HEK293 (cell line): ENCODE results near the gene SHTN1.
A peak's percentile ranks its signal among the peaks of the same experiment; 100 is the strongest.

Source experiments
- CTCF ChIA-PET: fragments of 350-600 bp; formaldehyde crosslinking; extraction: SDS; loops from one replicate; lab custom pipeline; 2021; ENCODE audit warnings: antibody characterized with exemption; lab: Yijun Ruan, JAX
- POLR2A ChIA-PET: fragments of 300-600 bp; formaldehyde crosslinking; extraction: SDS; loops from one replicate; lab custom pipeline; 2020; ENCODE audit warnings: antibody characterized with exemption, inconsistent platforms; lab: Yijun Ruan, JAX
- H3K27ac ChIP-seq: fragments of 200-500 bp; sonication (Bioruptor generic); 2 replicates; pipeline ENCODE4 v1.5.1; 2014; ENCODE audit warnings: low read depth, low read length, control low read depth, inconsistent platforms; ENCODE audit errors: extremely low read depth
- H3K36me3 ChIP-seq, 2 experiments: fragments of 200-500 bp in 1 of 2; sonication (Bioruptor generic) in 1 of 2; 1 replicate in 1 of 2; 2 replicates in 1 of 2; pipeline ENCODE4 v1.5.1; 2014 to 2017; ENCODE audit warnings: inconsistent platforms in 2 of 2, low read length in 2 of 2; ENCODE audit not compliant: control insufficient read depth in 2 of 2, insufficient read depth in 1 of 2
- H3K4me1 ChIP-seq: fragments of 200-500 bp; sonication (Bioruptor generic); 2 replicates; pipeline ENCODE4 v1.5.1; 2014; ENCODE audit warnings: mild to moderate bottlenecking, low read length, inconsistent platforms; ENCODE audit not compliant: control insufficient read depth, insufficient read depth
- H3K4me3 ChIP-seq: 2 replicates; pipeline ENCODE4 v1.5.1; 2011; ENCODE audit warnings: low read depth, mild to moderate bottlenecking, control low read depth, low read length, moderate library complexity
- H3K9me3 ChIP-seq: fragments of 200-500 bp; sonication (Bioruptor generic); 2 replicates; pipeline ENCODE4 v1.5.1; 2014; ENCODE audit warnings: low read depth, low read length, inconsistent platforms; ENCODE audit not compliant: control insufficient read depth, insufficient read depth
- EGR2 ChIP-seq: fragments of 450-650 bp; formaldehyde crosslinking; IDR thresholded peaks from 2 replicates; pipeline ENCODE4 v1.5.1; 2016; ENCODE audit warnings: low read depth, missing biosample characterization, missing genetic modification characterization
- KLF17 ChIP-seq: fragments of 450-650 bp; formaldehyde crosslinking; IDR thresholded peaks from 2 replicates; pipeline ENCODE4 v1.5.1; 2016; ENCODE audit warnings: missing biosample characterization, missing genetic modification characterization
- OSR2 ChIP-seq: fragments of 450-650 bp; formaldehyde crosslinking; IDR thresholded peaks from 2 replicates; pipeline ENCODE4 v1.5.1; 2016; ENCODE audit warnings: missing biosample characterization, missing genetic modification characterization
- PBX3 ChIP-seq: sonication (generic); formaldehyde crosslinking; IDR thresholded peaks from 2 replicates; pipeline ENCODE4 v1.8.1; 2022; ENCODE audit warnings: mild to moderate bottlenecking, moderate library complexity, missing genetic modification reagents
- SALL2 ChIP-seq: fragments of 450-650 bp; formaldehyde crosslinking; IDR thresholded peaks from 2 replicates; pipeline ENCODE4 v1.5.0; 2017; ENCODE audit warnings: missing biosample characterization, mild to moderate bottlenecking, missing genetic modification characterization, borderline replicate concordance
- SP2 ChIP-seq: fragments of 450-650 bp; formaldehyde crosslinking; IDR thresholded peaks from 2 replicates; pipeline ENCODE4 v1.5.1; 2016; ENCODE audit warnings: missing biosample characterization, missing genetic modification characterization
- YY1 ChIP-seq: fragments of 450-650 bp; formaldehyde crosslinking; IDR thresholded peaks from 2 replicates; pipeline ENCODE4 v1.5.1; 2018; ENCODE audit warnings: missing biosample characterization, missing genetic modification characterization
- ZBTB1 ChIP-seq: fragments of 450-650 bp; formaldehyde crosslinking; IDR thresholded peaks from 2 replicates; pipeline ENCODE4 v1.5.1; 2016; ENCODE audit warnings: missing biosample characterization, missing genetic modification characterization
- ZBTB8A ChIP-seq: fragments of 450-650 bp; formaldehyde crosslinking; IDR thresholded peaks from 2 replicates; pipeline ENCODE4 v1.5.1; 2016; ENCODE audit warnings: missing biosample characterization, missing genetic modification characterization
- ZNF114 ChIP-seq: fragments of 450-650 bp; formaldehyde crosslinking; IDR thresholded peaks from 2 replicates; pipeline ENCODE4 v1.5.0; 2017; ENCODE audit warnings: missing biosample characterization, missing genetic modification characterization
- ZNF133 ChIP-seq: fragments of 450-650 bp; formaldehyde crosslinking; IDR thresholded peaks from 2 replicates; pipeline ENCODE4 v1.5.1; 2016; ENCODE audit warnings: missing biosample characterization, missing genetic modification characterization
- ZNF157 ChIP-seq: fragments of 450-650 bp; formaldehyde crosslinking; IDR thresholded peaks from 2 replicates; pipeline ENCODE4 v1.5.1; 2016; ENCODE audit warnings: missing biosample characterization, missing genetic modification characterization
- ZNF169 ChIP-seq: fragments of 450-650 bp; formaldehyde crosslinking; IDR thresholded peaks from 2 replicates; pipeline ENCODE4 v1.5.1; 2016; ENCODE audit warnings: missing biosample characterization, missing genetic modification characterization
- ZNF510 ChIP-seq: fragments of 450-650 bp; formaldehyde crosslinking; IDR thresholded peaks from 2 replicates; pipeline ENCODE4 v1.5.1; 2018; ENCODE audit warnings: mild to moderate bottlenecking, missing genetic modification characterization, missing biosample characterization; ENCODE audit not compliant: insufficient replicate concordance
- ZNF521 ChIP-seq: fragments of 450-650 bp; formaldehyde crosslinking; IDR thresholded peaks from 2 replicates; pipeline ENCODE4 v1.5.1; 2017; ENCODE audit warnings: missing biosample characterization, mild to moderate bottlenecking, missing genetic modification characterization
- ZNF544 ChIP-seq: fragments of 450-650 bp; formaldehyde crosslinking; IDR thresholded peaks from 2 replicates; pipeline ENCODE4 v1.5.0; 2017; ENCODE audit warnings: missing biosample characterization, missing genetic modification characterization
- ZNF560 ChIP-seq: fragments of 450-650 bp; formaldehyde crosslinking; IDR thresholded peaks from 2 replicates; pipeline ENCODE4 v1.5.1; 2017; ENCODE audit warnings: missing biosample characterization, missing genetic modification characterization, borderline replicate concordance
- ZSCAN16 ChIP-seq: fragments of 450-650 bp; formaldehyde crosslinking; IDR thresholded peaks from 2 replicates; pipeline ENCODE4 v1.5.1; 2016; ENCODE audit warnings: missing biosample characterization, missing genetic modification characterization
- TF ChIP-seq, protein P1 (sequence below): fragments of 450-650 bp; formaldehyde crosslinking; IDR thresholded peaks from 2 replicates; pipeline ENCODE4 v1.5.1; 2016; ENCODE audit warnings: missing biosample characterization, missing genetic modification characterization
- TF ChIP-seq, protein P2 (sequence below): fragments of 450-650 bp; formaldehyde crosslinking; IDR thresholded peaks from 2 replicates; pipeline ENCODE4 v1.5.1; 2017; ENCODE audit warnings: missing biosample characterization, missing genetic modification characterization

The SHTN1 gene

DNA sequence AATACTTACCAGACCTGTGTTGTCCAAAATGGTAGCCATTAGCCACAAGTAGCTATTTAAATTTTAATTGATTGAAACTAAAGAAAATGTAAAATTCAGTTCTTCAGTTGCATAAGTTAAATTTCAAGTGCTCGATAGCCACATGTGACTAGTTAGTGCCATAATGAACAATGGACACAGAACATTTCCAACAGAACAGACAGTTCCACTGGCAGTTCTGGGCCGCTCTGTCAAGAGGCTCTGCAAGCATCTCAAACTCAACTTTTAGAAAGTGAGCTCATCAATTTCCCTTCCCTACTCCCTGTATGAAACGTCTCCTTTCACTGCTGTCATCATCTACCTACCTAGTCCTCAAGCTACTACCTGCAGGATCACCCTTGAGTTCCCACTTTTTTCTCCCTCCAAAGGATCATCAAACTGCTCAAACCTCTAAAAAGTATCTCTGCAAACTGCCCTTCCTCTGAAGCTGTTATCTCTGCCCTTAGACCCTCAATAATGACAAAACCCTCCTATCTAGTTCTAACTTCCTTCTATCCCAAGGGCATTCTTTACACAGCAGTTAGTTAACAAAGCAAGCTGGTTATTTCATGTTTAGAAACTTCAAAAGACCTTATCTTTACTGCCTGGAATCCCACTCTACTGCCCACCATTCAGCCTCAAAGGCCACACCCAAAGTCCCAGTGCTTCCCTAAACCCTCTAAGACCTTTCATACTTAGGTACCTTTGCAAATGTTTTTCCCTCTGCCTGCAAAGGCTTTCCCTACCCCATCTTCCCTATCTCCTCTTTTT, 20.6 kb downstream of the SHTN1 start (continued):
- TF ChIP-seq, protein P1, sequence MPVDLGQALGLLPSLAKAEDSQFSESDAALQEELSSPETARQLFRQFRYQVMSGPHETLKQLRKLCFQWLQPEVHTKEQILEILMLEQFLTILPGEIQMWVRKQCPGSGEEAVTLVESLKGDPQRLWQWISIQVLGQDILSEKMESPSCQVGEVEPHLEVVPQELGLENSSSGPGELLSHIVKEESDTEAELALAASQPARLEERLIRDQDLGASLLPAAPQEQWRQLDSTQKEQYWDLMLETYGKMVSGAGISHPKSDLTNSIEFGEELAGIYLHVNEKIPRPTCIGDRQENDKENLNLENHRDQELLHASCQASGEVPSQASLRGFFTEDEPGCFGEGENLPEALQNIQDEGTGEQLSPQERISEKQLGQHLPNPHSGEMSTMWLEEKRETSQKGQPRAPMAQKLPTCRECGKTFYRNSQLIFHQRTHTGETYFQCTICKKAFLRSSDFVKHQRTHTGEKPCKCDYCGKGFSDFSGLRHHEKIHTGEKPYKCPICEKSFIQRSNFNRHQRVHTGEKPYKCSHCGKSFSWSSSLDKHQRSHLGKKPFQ (tag by site-specific recombination) = no peak
- TF ChIP-seq ZSCAN16 (tag by site-specific recombination) (peak; percentile 44; the same call in 1 of the 2 replicates), SALL2 (no peak), ZBTB8A (tag by site-specific recombination) (no peak)
- TF ChIP-seq, protein P2, sequence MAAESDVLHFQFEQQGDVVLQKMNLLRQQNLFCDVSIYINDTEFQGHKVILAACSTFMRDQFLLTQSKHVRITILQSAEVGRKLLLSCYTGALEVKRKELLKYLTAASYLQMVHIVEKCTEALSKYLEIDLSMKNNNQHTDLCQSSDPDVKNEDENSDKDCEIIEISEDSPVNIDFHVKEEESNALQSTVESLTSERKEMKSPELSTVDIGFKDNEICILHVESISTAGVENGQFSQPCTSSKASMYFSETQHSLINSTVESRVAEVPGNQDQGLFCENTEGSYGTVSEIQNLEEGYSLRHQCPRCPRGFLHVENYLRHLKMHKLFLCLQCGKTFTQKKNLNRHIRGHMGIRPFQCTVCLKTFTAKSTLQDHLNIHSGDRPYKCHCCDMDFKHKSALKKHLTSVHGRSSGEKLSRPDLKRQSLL = no peak

GRCh38 chr10:116980041-116980440, 24.9 kb downstream of the SHTN1 start:
- no peak for TF ChIP-seq PBX3 (CRISPR knock-in tag)
- TF ChIP-seq ZNF133 = no peak
- TF ChIP-seq ZNF169 (tag by site-specific recombination) = no peak
- TF ChIP-seq ZNF114 (tag by site-specific recombination) = no peak
- CTCF ChIA-PET = interaction anchor here (0.7 kb wide), 1 partner anchor 192 kb away, joined by 5 read pairs; no protein-coding TSS in a partner anchor
- Histone ChIP-seq H3K4me1 (peaks cover 11% of the 10 kb centered on the region; the same call in 1 of the 2 replicates), H3K4me3 (no peak overlapping the region), H3K27ac (no peak overlapping the region), H3K36me3 (peaks cover 12 to 14% of the 10 kb centered on the region in 2 experiments), H3K9me3 (no peaks in the 10 kb centered on the region)
- POLR2A ChIA-PET = no interaction called here

- peaks cover 12 to 14% of the 10 kb centered on the region in 2 experiments for H3K36me3 ChIP-seq
- ChIA-PET POLR2A (no interaction called here), CTCF (interaction anchor here (1.1 kb wide), 1 partner anchor 19 kb away, joined by 3 read pairs; no protein-coding TSS in a partner anchor)
- no peaks in the 10 kb centered on the region for H3K9me3 ChIP-seq
- peaks cover 16% of the 10 kb centered on the region; the same call in 1 of the 2 replicates for H3K4me1 ChIP-seq
- H3K4me3 ChIP-seq = no peak overlapping the region
- TF ChIP-seq ZNF157 (tag by site-specific recombination) = no peak
- TF ChIP-seq ZBTB1 = no peak
- no peak for TF ChIP-seq EGR2
- TF ChIP-seq ZNF521 (tag by site-specific recombination) = no peak
- no peak for TF ChIP-seq ZNF560 (tag by site-specific recombination)
- TF ChIP-seq ZNF510 (tag by site-specific recombination) = no peak
- TF ChIP-seq OSR2 = no peak
- TF ChIP-seq SP2 (tag by site-specific recombination) = no peak
- no peak for TF ChIP-seq YY1 (tag by site-specific recombination)
- TF ChIP-seq ZNF544 (tag by site-specific recombination) = no peak
- TF ChIP-seq KLF17 (tag by site-specific recombination) = no peak
- no peak overlapping the region for H3K27ac ChIP-seq
These were observed 26.1 kb downstream of the SHTN1 start for GRCh38 chr10:116978901-116979300.
